Kidney (tissue), 14 donors: Measurements from ENCODE around the gene COL26A1. TPM values are rescaled to one million over a fixed set of nuclear protein-coding genes. Genes with fewer than 3 reads are reported as not detected.
"Not testable (repeated sequence)": the region's sequence is repeated elsewhere in the genome, so short reads cannot be mapped to it uniquely, and the experiment has no call there.

Experiments
- DNase-seq, 5 donors: peaks; one replicate each; pipeline ENCODE4 v3.0.0-alpha.2; 2013 to 2020
- FAIRE-seq: peaks from 2 replicates; lab custom pipeline; 2012; peaks lifted over from hg19 to GRCh38; lab: Jason Lieb, UNC
- H3K27ac ChIP-seq, 2 donors: one replicate each; pipeline ENCODE4 v1.7.0; 2013; ENCODE audit warnings: low read depth in 2 of 2, low read length in 2 of 2, inconsistent platforms in 1 of 2
- H3K27me3 ChIP-seq: one replicate; pipeline ENCODE4 v1.7.1; 2013; ENCODE audit warnings: low read length, inconsistent platforms; ENCODE audit not compliant: control insufficient read depth, insufficient read depth
- H3K36me3 ChIP-seq, 3 donors: one replicate each; pipeline versions ENCODE4 v1.7.0 to v1.7.1; 2013; ENCODE audit warnings: low read length in 3 of 3, control low read depth in 1 of 3, inconsistent platforms in 1 of 3; ENCODE audit not compliant: insufficient read depth in 3 of 3, control insufficient read depth in 2 of 3
- H3K4me1 ChIP-seq, 3 donors: one replicate each; pipeline versions ENCODE4 v1.7.0 to v1.7.1; 2013; ENCODE audit warnings: low read length in 3 of 3, inconsistent platforms in 1 of 3, low read depth in 1 of 3; ENCODE audit not compliant: control insufficient read depth in 2 of 3, insufficient read depth in 2 of 3
- H3K4me3 ChIP-seq, 3 donors: one replicate each; pipeline versions ENCODE4 v1.7.0 to v1.8.1; 2013; ENCODE audit warnings: low read length in 3 of 3, control low read depth in 1 of 3, inconsistent platforms in 1 of 3
- H3K9ac ChIP-seq, 3 donors: one replicate each; pipeline versions ENCODE4 v1.7.0 to v1.7.1; 2013; ENCODE audit warnings: low read length in 3 of 3, control low read depth in 1 of 3, inconsistent platforms in 1 of 3
- H3K9me3 ChIP-seq, 3 donors: one replicate each; pipeline versions ENCODE4 v1.7.0 to v1.7.1; 2013; ENCODE audit warnings: low read length in 3 of 3, control low read depth in 1 of 3, inconsistent platforms in 1 of 3; ENCODE audit not compliant: control insufficient read depth in 2 of 3, insufficient read depth in 1 of 3
- CTCF ChIP-seq: IDR thresholded peaks from 3 replicates; pipeline ENCODE4 v1.5.1; 2012; ENCODE audit warnings: mild to moderate bottlenecking, moderate library complexity, borderline replicate concordance; ENCODE audit not compliant: insufficient read depth; ENCODE audit errors: extremely low read depth
- intact Hi-C: fragments of 100-400 bp; cut with DNase I; formaldehyde crosslinking; loops from one replicate; pipeline ENCODE4 v1.11.1; 2022
- polyA plus RNA-seq: library from polyadenylated mRNA; stranded (reverse); fragments of 350-450 nt; fragmentation: Illumina TruSeq; extraction: RNeasy Lipid Tissue Mini Kit (QIAGEN cat#74804); gene quantifications from one replicate; pipeline ENCODE4 v1.2.3, GENCODE V29; 2014; ENCODE audit warnings: low read depth, low replicate concordance; ENCODE audit not compliant: insufficient read depth
- total RNA-seq: library from RNA; stranded (reverse); fragmentation: NEBNext Ultra II Directional; extraction: Animal tissue kit (Norgen Biotek cat#: 25700); gene quantifications from one replicate; pipeline ENCODE4 v1.2.1, GENCODE V29; 2021
- donor health status: control.
- donor health status: control.
- donor health status: control.
- donor health status: control.
- donor health status: control.
- donor health status: DM: yes; HTN: yes; CAD: no.
- donor health status: Normal renal cell carcinoma (clear cell type).

Gene COL26A1
- total and polyA plus RNA-seq, 2 donors from 2014 or later: 1.2 to 3.5 TPM

GRCh38 chr7:101496017-101496416, 133.3 kb downstream of the COL26A1 start:
- no peak for FAIRE-seq
- no peaks in the 10 kb centered on the region for H3K27me3 ChIP-seq

GRCh38 chr7:101501351-101501750, 138.7 kb downstream of the COL26A1 start:
- Histone ChIP-seq H3K27ac (no peak overlapping the region), H3K36me3 (no peaks in the 10 kb centered on the region), H3K4me1 (no peaks in the 10 kb centered on the region), H3K9ac (no peak overlapping the region), H3K4me3 (no peak overlapping the region), H3K27me3 (no peaks in the 10 kb centered on the region), H3K9me3 (no peaks in the 10 kb centered on the region)
- DNase-seq (no peak), FAIRE-seq (no peak)
- intact Hi-C loops: no loop called here
- no peak for TF ChIP-seq CTCF

More at GRCh38 chr7:101496017-101496416, 133.3 kb downstream of the COL26A1 start:
- intact Hi-C loops: no loop called here
- no peak overlapping the region for H3K4me3 ChIP-seq
- DNase-seq: peak in 1 of 5 donors; percentile 46
- H3K27ac ChIP-seq: no peak overlapping the region
- no peak overlapping the region for H3K9ac ChIP-seq
- H3K36me3 ChIP-seq: no peaks in the 10 kb centered on the region
- no peak for TF ChIP-seq CTCF
- H3K9me3 ChIP-seq: no peaks in the 10 kb centered on the region
- H3K4me1 ChIP-seq: no peaks in the 10 kb centered on the region

GRCh38 chr7:101502466-101503098, 139.9 kb downstream of the COL26A1 start:
- no peak for FAIRE-seq
- DNase-seq: peak in 1 of 5 donors; percentile 31
- no peak for TF ChIP-seq CTCF
- H3K4me3 ChIP-seq: no peak overlapping the region
- intact Hi-C loops: no loop called here
- no peak overlapping the region for H3K9ac ChIP-seq
- H3K9me3 ChIP-seq: no peaks in the 10 kb centered on the region
- no peaks in the 10 kb centered on the region for H3K4me1 ChIP-seq
- H3K27ac ChIP-seq: no peak overlapping the region
- no peaks in the 10 kb centered on the region for H3K36me3 ChIP-seq
- no peaks in the 10 kb centered on the region for H3K27me3 ChIP-seq

GRCh38 chr7:101505510-101505909, 142.8 kb downstream of the COL26A1 start:
- H3K4me3 ChIP-seq, DNase-seq, H3K9me3 ChIP-seq, H3K9ac ChIP-seq, H3K27ac ChIP-seq, FAIRE-seq, intact Hi-C loops, H3K27me3 ChIP-seq, H3K36me3 ChIP-seq, H3K4me1 ChIP-seq: not testable (repeated sequence)
